ENCODE results near the gene MYO3B.

DNA sequence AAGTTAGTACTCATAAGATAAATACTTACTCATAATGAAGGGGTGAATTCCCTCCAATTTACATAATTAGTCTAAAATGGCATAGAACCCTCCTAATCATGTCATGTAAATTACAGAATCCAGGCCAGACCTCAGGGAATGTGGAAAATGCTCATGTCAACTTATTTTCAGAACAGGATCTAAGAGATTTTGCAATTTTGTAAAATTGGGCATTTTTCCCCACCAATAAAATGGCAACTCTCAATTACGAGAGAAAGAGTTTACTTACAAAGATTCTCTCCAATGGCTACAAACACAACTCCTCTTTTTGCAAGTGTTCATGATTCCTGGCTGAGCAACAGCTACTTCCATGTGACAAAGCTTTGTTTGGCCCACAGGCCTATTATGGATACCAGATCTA, 503.4 kb downstream of the MYO3B start:
- TF ChIP-seq, protein P1, sequence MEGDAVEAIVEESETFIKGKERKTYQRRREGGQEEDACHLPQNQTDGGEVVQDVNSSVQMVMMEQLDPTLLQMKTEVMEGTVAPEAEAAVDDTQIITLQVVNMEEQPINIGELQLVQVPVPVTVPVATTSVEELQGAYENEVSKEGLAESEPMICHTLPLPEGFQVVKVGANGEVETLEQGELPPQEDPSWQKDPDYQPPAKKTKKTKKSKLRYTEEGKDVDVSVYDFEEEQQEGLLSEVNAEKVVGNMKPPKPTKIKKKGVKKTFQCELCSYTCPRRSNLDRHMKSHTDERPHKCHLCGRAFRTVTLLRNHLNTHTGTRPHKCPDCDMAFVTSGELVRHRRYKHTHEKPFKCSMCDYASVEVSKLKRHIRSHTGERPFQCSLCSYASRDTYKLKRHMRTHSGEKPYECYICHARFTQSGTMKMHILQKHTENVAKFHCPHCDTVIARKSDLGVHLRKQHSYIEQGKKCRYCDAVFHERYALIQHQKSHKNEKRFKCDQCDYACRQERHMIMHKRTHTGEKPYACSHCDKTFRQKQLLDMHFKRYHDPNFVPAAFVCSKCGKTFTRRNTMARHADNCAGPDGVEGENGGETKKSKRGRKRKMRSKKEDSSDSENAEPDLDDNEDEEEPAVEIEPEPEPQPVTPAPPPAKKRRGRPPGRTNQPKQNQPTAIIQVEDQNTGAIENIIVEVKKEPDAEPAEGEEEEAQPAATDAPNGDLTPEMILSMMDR (IDR thresholded peaks at IDR 0.05; ENCODE audit: extremely low read depth in 1 of 2, insufficient read depth in 1 of 2, low read depth in 1 of 2, low read length in 2 of 2), result no peak
- no peak for TF ChIP-seq EZH2 (IDR thresholded peaks at IDR 0.05; ENCODE audit: borderline replicate concordance, low read depth, low read length, severe bottlenecking)
- no peak for TF ChIP-seq POLR2A (IDR thresholded peaks at IDR 0.05; ENCODE audit: low read depth, low read length)
- TF ChIP-seq JUN (IDR thresholded peaks at IDR 0.05; ENCODE audit: borderline replicate concordance, insufficient read depth, insufficient read length, low read depth), result no peak
- TF ChIP-seq FOS (IDR thresholded peaks at IDR 0.05; ENCODE audit: borderline replicate concordance, insufficient read depth, low read length), result no peak
- TF ChIP-seq, protein P2, sequence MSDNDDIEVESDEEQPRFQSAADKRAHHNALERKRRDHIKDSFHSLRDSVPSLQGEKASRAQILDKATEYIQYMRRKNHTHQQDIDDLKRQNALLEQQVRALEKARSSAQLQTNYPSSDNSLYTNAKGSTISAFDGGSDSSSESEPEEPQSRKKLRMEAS (IDR thresholded peaks at IDR 0.05; ENCODE audit: insufficient read depth, insufficient read length), result no peak
